WTC11 (cell line): Measurements from ENCODE around the gene ZNF266.

ENCODE experiments used
- CBFB ChIP-seq: sonication (generic); formaldehyde crosslinking; IDR thresholded peaks from 2 replicates; pipeline ENCODE4 v1.8.1; 2022; ENCODE audit warnings: mild to moderate bottlenecking, low read depth, missing genetic modification reagents
- GABPB1 ChIP-seq: sonication (generic); formaldehyde crosslinking; IDR thresholded peaks from 2 replicates; pipeline ENCODE4 v1.8.1; 2023; ENCODE audit warnings: mild to moderate bottlenecking, missing genetic modification reagents
- NR2C2 ChIP-seq: sonication (generic); formaldehyde crosslinking; IDR thresholded peaks from 2 replicates; pipeline ENCODE4 v1.8.0; 2022; ENCODE audit warnings: mild to moderate bottlenecking, missing genetic modification reagents
- SP1 ChIP-seq: sonication (generic); formaldehyde crosslinking; conservative IDR thresholded peaks from 2 replicates; pipeline ENCODE4 v1.8.1; 2022; ENCODE audit warnings: missing genetic modification reagents
- ZNF263 ChIP-seq: sonication (generic); formaldehyde crosslinking; IDR thresholded peaks from 2 replicates; pipeline ENCODE4 v1.8.1; 2022; ENCODE audit warnings: low read depth, mild to moderate bottlenecking, moderate library complexity, missing genetic modification reagents
- ZNF317 ChIP-seq: sonication (generic); formaldehyde crosslinking; IDR thresholded peaks from 2 replicates; pipeline ENCODE4 v1.8.1; 2023; ENCODE audit warnings: low read depth, mild to moderate bottlenecking, moderate library complexity, missing genetic modification reagents, borderline replicate concordance
- ZNF416 ChIP-seq: fragments of 250-450 bp; sonication (Bioruptor Pico); IDR thresholded peaks from 2 replicates; pipeline ENCODE4 v1.9.0; 2021; ENCODE audit warnings: mild to moderate bottlenecking, inconsistent platforms
- TF ChIP-seq, protein P1 (sequence below): fragments of 200-600 bp; IDR thresholded peaks from 2 replicates; pipeline ENCODE4 v1.8.0; 2022; ENCODE audit warnings: antibody characterized with exemption
- TF ChIP-seq, protein P2 (sequence below): sonication (generic); formaldehyde crosslinking; IDR thresholded peaks from 2 replicates; pipeline ENCODE4 v1.8.1; 2023; ENCODE audit warnings: mild to moderate bottlenecking, moderate library complexity, missing genetic modification reagents
- TF ChIP-seq, protein P3 (sequence below): sonication (generic); formaldehyde crosslinking; IDR thresholded peaks from 2 replicates; pipeline ENCODE4 v1.8.1; 2022; ENCODE audit warnings: low read depth, mild to moderate bottlenecking, moderate library complexity, missing genetic modification reagents, borderline replicate concordance
- TF ChIP-seq, protein P4 (sequence below): fragments of 250-450 bp; sonication (Bioruptor Pico); IDR thresholded peaks from 2 replicates; pipeline ENCODE4 v1.9.0; 2021; ENCODE audit warnings: mild to moderate bottlenecking
- TF ChIP-seq, protein P5 (sequence below): fragments of 250-450 bp; sonication (Bioruptor Pico); IDR thresholded peaks from 2 replicates; pipeline ENCODE4 v1.9.0; 2021; ENCODE audit warnings: moderate library complexity, mild to moderate bottlenecking, inconsistent platforms, borderline replicate concordance
- TF ChIP-seq, protein P6 (sequence below): sonication (generic); formaldehyde crosslinking; IDR thresholded peaks from 2 replicates; pipeline ENCODE4 v1.8.1; 2023; ENCODE audit warnings: mild to moderate bottlenecking, missing genetic modification reagents, moderate library complexity

DNA sequence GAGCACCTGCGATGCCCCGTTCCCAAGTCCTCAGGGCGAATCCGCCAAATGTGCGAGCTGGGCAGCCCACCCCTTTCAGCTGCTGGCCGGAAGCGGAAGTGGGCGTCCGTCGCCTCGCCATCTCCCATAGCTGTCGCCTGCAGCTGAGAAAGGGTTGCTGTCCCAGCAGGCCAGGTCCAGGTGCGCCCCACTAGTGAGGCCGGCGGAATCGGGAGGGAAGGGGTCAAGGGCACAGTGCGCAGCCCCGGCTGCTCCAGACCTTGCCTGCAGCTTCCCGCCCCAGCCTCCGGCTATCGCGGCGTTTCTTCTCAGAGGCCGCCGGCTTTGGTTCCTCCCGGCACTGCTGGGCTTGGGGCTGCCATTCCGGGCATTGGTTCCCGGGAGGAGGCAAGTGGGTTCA is 72.5 kb downstream of the ZNF266 start, which contains the start of gene ZNF177:
- TF ChIP-seq, protein P1, sequence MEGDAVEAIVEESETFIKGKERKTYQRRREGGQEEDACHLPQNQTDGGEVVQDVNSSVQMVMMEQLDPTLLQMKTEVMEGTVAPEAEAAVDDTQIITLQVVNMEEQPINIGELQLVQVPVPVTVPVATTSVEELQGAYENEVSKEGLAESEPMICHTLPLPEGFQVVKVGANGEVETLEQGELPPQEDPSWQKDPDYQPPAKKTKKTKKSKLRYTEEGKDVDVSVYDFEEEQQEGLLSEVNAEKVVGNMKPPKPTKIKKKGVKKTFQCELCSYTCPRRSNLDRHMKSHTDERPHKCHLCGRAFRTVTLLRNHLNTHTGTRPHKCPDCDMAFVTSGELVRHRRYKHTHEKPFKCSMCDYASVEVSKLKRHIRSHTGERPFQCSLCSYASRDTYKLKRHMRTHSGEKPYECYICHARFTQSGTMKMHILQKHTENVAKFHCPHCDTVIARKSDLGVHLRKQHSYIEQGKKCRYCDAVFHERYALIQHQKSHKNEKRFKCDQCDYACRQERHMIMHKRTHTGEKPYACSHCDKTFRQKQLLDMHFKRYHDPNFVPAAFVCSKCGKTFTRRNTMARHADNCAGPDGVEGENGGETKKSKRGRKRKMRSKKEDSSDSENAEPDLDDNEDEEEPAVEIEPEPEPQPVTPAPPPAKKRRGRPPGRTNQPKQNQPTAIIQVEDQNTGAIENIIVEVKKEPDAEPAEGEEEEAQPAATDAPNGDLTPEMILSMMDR = no peak
- TF ChIP-seq, protein P2, sequence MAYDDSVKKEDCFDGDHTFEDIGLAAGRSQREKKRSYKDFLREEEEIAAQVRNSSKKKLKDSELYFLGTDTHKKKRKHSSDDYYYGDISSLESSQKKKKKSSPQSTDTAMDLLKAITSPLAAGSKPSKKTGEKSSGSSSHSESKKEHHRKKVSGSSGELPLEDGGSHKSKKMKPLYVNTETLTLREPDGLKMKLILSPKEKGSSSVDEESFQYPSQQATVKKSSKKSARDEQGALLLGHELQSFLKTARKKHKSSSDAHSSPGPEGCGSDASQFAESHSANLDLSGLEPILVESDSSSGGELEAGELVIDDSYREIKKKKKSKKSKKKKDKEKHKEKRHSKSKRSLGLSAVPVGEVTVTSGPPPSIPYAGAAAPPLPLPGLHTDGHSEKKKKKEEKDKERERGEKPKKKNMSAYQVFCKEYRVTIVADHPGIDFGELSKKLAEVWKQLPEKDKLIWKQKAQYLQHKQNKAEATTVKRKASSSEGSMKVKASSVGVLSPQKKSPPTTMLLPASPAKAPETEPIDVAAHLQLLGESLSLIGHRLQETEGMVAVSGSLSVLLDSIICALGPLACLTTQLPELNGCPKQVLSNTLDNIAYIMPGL (CRISPR knock-in tag) = no peak
- TF ChIP-seq ZNF416 (no peak), SP1 (no peak), GABPB1 (CRISPR knock-in tag) (no peak), CBFB (CRISPR knock-in tag) (no peak), NR2C2 (no peak), ZNF263 (no peak), ZNF317 (no peak)
- TF ChIP-seq, protein P3, sequence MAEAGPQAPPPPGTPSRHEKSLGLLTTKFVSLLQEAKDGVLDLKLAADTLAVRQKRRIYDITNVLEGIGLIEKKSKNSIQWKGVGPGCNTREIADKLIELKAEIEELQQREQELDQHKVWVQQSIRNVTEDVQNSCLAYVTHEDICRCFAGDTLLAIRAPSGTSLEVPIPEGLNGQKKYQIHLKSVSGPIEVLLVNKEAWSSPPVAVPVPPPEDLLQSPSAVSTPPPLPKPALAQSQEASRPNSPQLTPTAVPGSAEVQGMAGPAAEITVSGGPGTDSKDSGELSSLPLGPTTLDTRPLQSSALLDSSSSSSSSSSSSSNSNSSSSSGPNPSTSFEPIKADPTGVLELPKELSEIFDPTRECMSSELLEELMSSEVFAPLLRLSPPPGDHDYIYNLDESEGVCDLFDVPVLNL (CRISPR knock-in tag) = no peak
- TF ChIP-seq, protein P4, sequence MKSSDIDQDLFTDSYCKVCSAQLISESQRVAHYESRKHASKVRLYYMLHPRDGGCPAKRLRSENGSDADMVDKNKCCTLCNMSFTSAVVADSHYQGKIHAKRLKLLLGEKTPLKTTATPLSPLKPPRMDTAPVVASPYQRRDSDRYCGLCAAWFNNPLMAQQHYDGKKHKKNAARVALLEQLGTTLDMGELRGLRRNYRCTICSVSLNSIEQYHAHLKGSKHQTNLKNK (CRISPR knock-in tag) = no peak
- TF ChIP-seq, protein P5, sequence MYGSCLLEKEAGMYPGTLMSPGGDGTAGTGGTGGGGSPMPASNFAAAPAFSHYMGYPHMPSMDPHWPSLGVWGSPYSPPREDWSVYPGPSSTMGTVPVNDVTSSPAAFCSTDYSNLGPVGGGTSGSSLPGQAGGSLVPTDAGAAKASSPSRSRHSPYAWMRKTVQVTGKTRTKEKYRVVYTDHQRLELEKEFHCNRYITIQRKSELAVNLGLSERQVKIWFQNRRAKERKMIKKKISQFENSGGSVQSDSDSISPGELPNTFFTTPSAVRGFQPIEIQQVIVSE = no peak
- TF ChIP-seq, protein P6, sequence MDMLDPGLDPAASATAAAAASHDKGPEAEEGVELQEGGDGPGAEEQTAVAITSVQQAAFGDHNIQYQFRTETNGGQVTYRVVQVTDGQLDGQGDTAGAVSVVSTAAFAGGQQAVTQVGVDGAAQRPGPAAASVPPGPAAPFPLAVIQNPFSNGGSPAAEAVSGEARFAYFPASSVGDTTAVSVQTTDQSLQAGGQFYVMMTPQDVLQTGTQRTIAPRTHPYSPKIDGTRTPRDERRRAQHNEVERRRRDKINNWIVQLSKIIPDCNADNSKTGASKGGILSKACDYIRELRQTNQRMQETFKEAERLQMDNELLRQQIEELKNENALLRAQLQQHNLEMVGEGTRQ (CRISPR knock-in tag) = no peak
